ENCODE data around the gene PYROXD2. TPM values are rescaled to one million over a fixed set of nuclear protein-coding genes. Genes with fewer than 3 reads are reported as not detected.

PYROXD2 gene
- total RNA-seq, 1 donor from 2014 or later: 5.8 TPM

- TF ChIP-seq CTCF (conservative IDR thresholded peaks at IDR 0.05; ENCODE audit: low read depth, low read length): no peak
- no peak for DNase-seq (ENCODE audit: low read depth)
Measured at GRCh38 chr10:98435178-98435577, 20.2 kb upstream of the PYROXD2 start.

GRCh38 chr10:98433881-98434732 is 19.1 kb upstream of the PYROXD2 start:
- TF ChIP-seq CTCF (conservative IDR thresholded peaks at IDR 0.05; ENCODE audit: low read depth, low read length): no peak
- DNase-seq (ENCODE audit: low read depth): peak; percentile 25
- no peak overlapping the region for H3K4me3 ChIP-seq (ENCODE audit: low read depth, low read length)

More at GRCh38 chr10:98435178-98435577, 20.2 kb upstream of the PYROXD2 start:
- H3K4me3 ChIP-seq (ENCODE audit: low read depth, low read length): no peak overlapping the region

GRCh38 chr10:98433371-98433770 is 18.4 kb upstream of the PYROXD2 start:
- TF ChIP-seq CTCF (conservative IDR thresholded peaks at IDR 0.05; ENCODE audit: low read depth, low read length): no peak
- no peak for DNase-seq (ENCODE audit: low read depth)
- H3K4me3 ChIP-seq (ENCODE audit: low read depth, low read length): no peak overlapping the region

- DNase-seq (ENCODE audit: low read depth): no peak
- no peak overlapping the region for H3K4me3 ChIP-seq (ENCODE audit: low read depth, low read length)
- TF ChIP-seq CTCF (conservative IDR thresholded peaks at IDR 0.05; ENCODE audit: low read depth, low read length): no peak
Measured at GRCh38 chr10:98432330-98432729, 17.3 kb upstream of the PYROXD2 start.

- DNase-seq (ENCODE audit: low read depth): peak; percentile 15
- no peak for TF ChIP-seq CTCF (conservative IDR thresholded peaks at IDR 0.05; ENCODE audit: low read depth, low read length)
- H3K4me3 ChIP-seq (ENCODE audit: low read depth, low read length): no peak overlapping the region
Measured at GRCh38 chr10:98431016-98431415, 16.0 kb upstream of the PYROXD2 start.

GRCh38 chr10:98430427-98430826 is 15.4 kb upstream of the PYROXD2 start:
- no peak overlapping the region for H3K4me3 ChIP-seq (ENCODE audit: low read depth, low read length)
- DNase-seq (ENCODE audit: low read depth): no peak
- no peak for TF ChIP-seq CTCF (conservative IDR thresholded peaks at IDR 0.05; ENCODE audit: low read depth, low read length)
